Measurements from ENCODE around the gene RIC3. TPM values are rescaled to one million over a fixed set of nuclear protein-coding genes. Genes with fewer than 3 reads are reported as not detected.

The RIC3 gene
- total and polyA plus RNA-seq, 4 donors = 38.2 to 56.1 (median 54.1) TPM

GRCh38 chr11:8205566-8205965, 36.7 kb upstream of the RIC3 start:
- Histone ChIP-seq H3K4me3 (ENCODE audit: low read depth, low read length) (no peak overlapping the region), H3K9me3 (ENCODE audit: control insufficient read depth, insufficient read depth, low read length) (no peaks in the 10 kb centered on the region), H3K4me1 (ENCODE audit: control insufficient read depth, insufficient read depth, low read length) (peaks cover 32% of the 10 kb centered on the region), H3K36me3 (ENCODE audit: control insufficient read depth, insufficient read depth, low read length) (no peaks in the 10 kb centered on the region), H3K27ac (ENCODE audit: low read depth, low read length) (peak overlapping the region; percentile 43), H3K27me3 (ENCODE audit: control insufficient read depth, insufficient read depth, low read length) (peaks cover 3% of the 10 kb centered on the region)
- WGBS (ENCODE audit: insufficient coverage) = 88% methylated on average over 7 of the region's 8 CpGs
- no peak for DNase-seq (ENCODE audit: low read depth in 4 of 6, low spot score in 6 of 6)

- DNase-seq (ENCODE audit: low read depth in 4 of 6, low spot score in 6 of 6) = no peak
- Histone ChIP-seq H3K27me3 (ENCODE audit: control insufficient read depth, insufficient read depth, low read length) (peaks cover 3% of the 10 kb centered on the region), H3K4me1 (ENCODE audit: control insufficient read depth, insufficient read depth, low read length) (peaks cover 32% of the 10 kb centered on the region), H3K27ac (ENCODE audit: low read depth, low read length) (no peak overlapping the region), H3K4me3 (ENCODE audit: low read depth, low read length) (no peak overlapping the region), H3K36me3 (ENCODE audit: control insufficient read depth, insufficient read depth, low read length) (no peaks in the 10 kb centered on the region), H3K9me3 (ENCODE audit: control insufficient read depth, insufficient read depth, low read length) (no peaks in the 10 kb centered on the region)
- 95% methylated on average over 3 of the region's 5 CpGs for WGBS (ENCODE audit: insufficient coverage)
These were observed 35.8 kb upstream of the RIC3 start for GRCh38 chr11:8204596-8204995.

GRCh38 chr11:8204025-8204424, 35.2 kb upstream of the RIC3 start:
- Histone ChIP-seq H3K27me3 (ENCODE audit: control insufficient read depth, insufficient read depth, low read length) (peaks cover 3% of the 10 kb centered on the region), H3K9me3 (ENCODE audit: control insufficient read depth, insufficient read depth, low read length) (no peaks in the 10 kb centered on the region), H3K36me3 (ENCODE audit: control insufficient read depth, insufficient read depth, low read length) (no peaks in the 10 kb centered on the region), H3K4me3 (ENCODE audit: low read depth, low read length) (no peak overlapping the region), H3K4me1 (ENCODE audit: control insufficient read depth, insufficient read depth, low read length) (peaks cover 32% of the 10 kb centered on the region), H3K27ac (ENCODE audit: low read depth, low read length) (no peak overlapping the region)
- WGBS (ENCODE audit: insufficient coverage) = 75% methylated on average over 5 of the region's 5 CpGs
- no peak for DNase-seq (ENCODE audit: low read depth in 4 of 6, low spot score in 6 of 6)

GRCh38 chr11:8203414-8203715, 34.5 kb upstream of the RIC3 start:
- H3K27ac ChIP-seq (ENCODE audit: low read depth, low read length) = no peak overlapping the region
- no peak for DNase-seq (ENCODE audit: low read depth in 4 of 6, low spot score in 6 of 6)
- peaks cover 32% of the 10 kb centered on the region for H3K4me1 ChIP-seq (ENCODE audit: control insufficient read depth, insufficient read depth, low read length)
- H3K36me3 ChIP-seq (ENCODE audit: control insufficient read depth, insufficient read depth, low read length) = no peaks in the 10 kb centered on the region
- 83% methylated on average over 2 of the region's 2 CpGs for WGBS (ENCODE audit: insufficient coverage)
- no peaks in the 10 kb centered on the region for H3K9me3 ChIP-seq (ENCODE audit: control insufficient read depth, insufficient read depth, low read length)
- peaks cover 3% of the 10 kb centered on the region for H3K27me3 ChIP-seq (ENCODE audit: control insufficient read depth, insufficient read depth, low read length)
- no peak overlapping the region for H3K4me3 ChIP-seq (ENCODE audit: low read depth, low read length)

DNA sequence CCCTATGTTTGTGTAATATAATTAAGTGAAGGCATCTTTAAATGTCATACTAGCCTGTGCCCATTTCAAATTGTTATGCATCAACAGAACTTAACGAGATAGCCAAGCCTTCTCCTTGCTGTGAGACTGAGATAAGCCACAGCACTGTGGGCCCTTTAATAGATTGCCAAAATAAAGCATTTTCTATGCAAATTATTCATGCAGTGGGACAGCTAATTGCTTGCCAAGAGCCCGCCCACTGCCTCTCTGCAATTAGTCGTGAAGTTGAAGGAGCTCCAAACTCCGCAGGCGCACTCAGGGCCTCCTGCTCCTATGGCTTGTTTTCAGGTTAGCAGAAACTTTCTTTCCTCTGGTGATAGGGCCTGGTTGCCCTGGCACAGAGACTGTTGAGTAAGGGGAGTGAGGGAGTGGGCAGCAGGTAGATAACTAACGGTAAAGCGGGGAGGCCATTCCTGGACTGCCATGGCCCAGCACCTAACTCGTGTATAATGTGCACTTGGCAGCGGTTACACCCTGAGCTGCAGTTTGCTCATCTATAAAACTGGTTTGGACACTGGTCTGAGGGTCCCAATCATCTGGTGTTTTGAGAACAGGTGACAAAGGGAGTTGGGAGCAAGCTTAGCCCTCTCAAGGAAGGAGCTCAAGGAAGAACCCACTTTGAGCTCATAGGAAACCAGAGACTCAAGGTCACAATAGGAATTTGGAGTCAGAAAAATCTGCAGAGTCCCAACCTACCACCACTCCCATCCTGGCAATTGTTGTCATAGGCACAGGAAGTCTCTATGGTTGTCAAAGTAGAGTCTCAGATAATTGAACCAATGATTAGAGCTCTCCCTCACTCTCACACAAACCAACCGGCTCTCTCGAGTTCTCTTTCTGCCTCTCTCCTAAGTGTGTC, 33.9 kb upstream of the RIC3 start:
- H3K27ac ChIP-seq (ENCODE audit: low read depth, low read length) = no peak overlapping the region
- WGBS (ENCODE audit: insufficient coverage) = 64% methylated on average over 11 of the region's 11 CpGs
- peaks cover 3% of the 10 kb centered on the region for H3K27me3 ChIP-seq (ENCODE audit: control insufficient read depth, insufficient read depth, low read length)
- H3K36me3 ChIP-seq (ENCODE audit: control insufficient read depth, insufficient read depth, low read length) = no peaks in the 10 kb centered on the region
- DNase-seq (ENCODE audit: low read depth in 4 of 6, low spot score in 6 of 6) = peak in 2 of 6 donors; percentile 84 to 86
- H3K9me3 ChIP-seq (ENCODE audit: control insufficient read depth, insufficient read depth, low read length) = no peaks in the 10 kb centered on the region
- peaks cover 32% of the 10 kb centered on the region for H3K4me1 ChIP-seq (ENCODE audit: control insufficient read depth, insufficient read depth, low read length)
- H3K4me3 ChIP-seq (ENCODE audit: low read depth, low read length) = no peak overlapping the region

DNA sequence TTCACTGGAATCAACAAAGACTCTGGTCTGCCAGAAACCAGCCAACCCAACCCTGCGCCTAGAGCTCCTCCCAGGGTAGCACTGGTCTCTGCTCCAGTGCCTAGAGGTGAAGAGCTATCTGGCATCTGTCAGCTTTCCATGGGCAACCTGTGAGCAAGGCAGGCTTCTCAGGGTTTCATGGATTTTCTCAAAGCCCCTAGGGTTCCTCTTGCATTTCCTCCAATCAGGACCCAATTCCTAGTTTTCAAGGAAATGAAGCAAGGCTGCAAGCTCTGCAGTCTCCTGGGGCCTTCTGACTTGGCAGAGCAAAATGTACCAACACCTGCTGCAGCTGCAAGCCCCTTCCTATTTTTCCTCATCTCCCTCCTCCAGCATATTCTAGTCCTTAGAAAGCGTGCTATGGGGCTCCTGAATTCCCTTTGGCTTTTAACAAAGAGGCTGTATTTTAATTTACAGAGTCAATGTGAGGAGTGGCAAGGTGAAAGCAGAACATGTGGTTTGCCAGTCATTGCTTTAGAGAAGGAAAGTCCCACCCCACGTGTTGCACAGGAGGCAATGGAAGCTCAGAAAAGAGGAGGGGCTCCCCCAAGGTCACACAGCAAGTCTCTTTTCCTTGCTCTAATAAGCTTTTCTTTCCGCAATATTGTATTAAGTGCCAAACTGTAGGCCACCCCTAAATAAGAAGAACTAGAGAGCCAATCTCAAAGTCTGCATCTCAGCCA, 33.0 kb upstream of the RIC3 start:
- Histone ChIP-seq H3K4me3 (ENCODE audit: low read depth, low read length) (no peak overlapping the region), H3K27me3 (ENCODE audit: control insufficient read depth, insufficient read depth, low read length) (no peaks in the 10 kb centered on the region), H3K4me1 (ENCODE audit: control insufficient read depth, insufficient read depth, low read length) (peaks cover 24% of the 10 kb centered on the region), H3K27ac (ENCODE audit: low read depth, low read length) (no peak overlapping the region), H3K36me3 (ENCODE audit: control insufficient read depth, insufficient read depth, low read length) (no peaks in the 10 kb centered on the region), H3K9me3 (ENCODE audit: control insufficient read depth, insufficient read depth, low read length) (no peaks in the 10 kb centered on the region)
- peak in 2 of 6 donors; percentile 14 to 83 for DNase-seq (ENCODE audit: low read depth in 4 of 6, low spot score in 6 of 6)
- WGBS (ENCODE audit: insufficient coverage) = 67% methylated on average over 1 of the region's 4 CpGs

DNA sequence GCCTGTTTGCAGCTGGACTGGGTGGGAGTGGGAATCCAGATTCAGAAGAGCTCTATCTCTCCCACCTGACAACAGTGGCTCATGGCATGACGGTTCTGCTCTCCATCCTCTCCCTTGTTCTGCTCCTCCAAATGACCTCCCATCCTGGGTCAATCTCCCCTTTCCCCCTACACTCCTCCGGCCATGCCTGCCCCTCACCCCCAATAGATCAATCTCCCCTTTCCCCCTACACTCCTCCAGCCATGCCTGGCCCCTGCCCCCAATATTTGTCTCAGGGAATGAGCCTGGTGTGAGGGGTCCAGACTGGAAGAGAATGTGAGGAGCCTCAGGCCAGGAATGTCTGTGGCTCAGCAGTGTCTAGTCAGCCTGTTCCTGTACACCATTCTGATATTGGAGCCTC, 30.9 kb upstream of the RIC3 start:
- WGBS (ENCODE audit: insufficient coverage) = 88% methylated on average over 1 of the region's 2 CpGs
- DNase-seq (ENCODE audit: low read depth in 4 of 6, low spot score in 6 of 6) = no peak
- H3K4me3 ChIP-seq (ENCODE audit: low read depth, low read length) = no peak overlapping the region
- H3K27ac ChIP-seq (ENCODE audit: low read depth, low read length) = no peak overlapping the region
- H3K4me1 ChIP-seq (ENCODE audit: control insufficient read depth, insufficient read depth, low read length) = peaks cover 11% of the 10 kb centered on the region
- no peaks in the 10 kb centered on the region for H3K9me3 ChIP-seq (ENCODE audit: control insufficient read depth, insufficient read depth, low read length)
- no peaks in the 10 kb centered on the region for H3K27me3 ChIP-seq (ENCODE audit: control insufficient read depth, insufficient read depth, low read length)
- no peaks in the 10 kb centered on the region for H3K36me3 ChIP-seq (ENCODE audit: control insufficient read depth, insufficient read depth, low read length)

DNA sequence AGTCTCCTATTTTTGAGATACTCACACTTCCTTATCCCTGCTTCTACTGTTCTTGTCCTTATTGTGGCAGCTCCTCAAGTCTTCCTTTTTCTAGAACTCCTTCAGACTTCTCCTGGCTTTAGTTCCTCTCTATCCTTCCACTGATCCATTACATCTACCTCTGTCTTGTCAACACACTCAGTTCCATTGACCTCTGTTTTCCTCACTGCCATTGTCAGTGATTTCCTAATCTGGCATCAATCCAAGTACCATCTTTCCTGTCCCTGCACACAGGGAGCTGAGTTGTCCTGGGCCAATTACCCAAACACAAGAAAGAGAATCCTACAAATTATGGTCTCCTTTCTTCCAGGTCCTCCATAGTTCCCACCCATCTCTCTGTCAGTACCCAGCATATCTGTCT, 27.9 kb upstream of the RIC3 start:
- Histone ChIP-seq H3K9me3 (ENCODE audit: control insufficient read depth, insufficient read depth, low read length) (no peaks in the 10 kb centered on the region), H3K36me3 (ENCODE audit: control insufficient read depth, insufficient read depth, low read length) (no peaks in the 10 kb centered on the region), H3K27ac (ENCODE audit: low read depth, low read length) (no peak overlapping the region), H3K4me3 (ENCODE audit: low read depth, low read length) (no peak overlapping the region), H3K4me1 (ENCODE audit: control insufficient read depth, insufficient read depth, low read length) (peaks cover 13% of the 10 kb centered on the region), H3K27me3 (ENCODE audit: control insufficient read depth, insufficient read depth, low read length) (no peaks in the 10 kb centered on the region)
- no peak for DNase-seq (ENCODE audit: low read depth in 4 of 6, low spot score in 6 of 6)

GRCh38 chr11:8194956-8195355, 26.1 kb upstream of the RIC3 start:
- Histone ChIP-seq H3K4me3 (ENCODE audit: low read depth, low read length) (no peak overlapping the region), H3K4me1 (ENCODE audit: control insufficient read depth, insufficient read depth, low read length) (peaks cover 11% of the 10 kb centered on the region), H3K9me3 (ENCODE audit: control insufficient read depth, insufficient read depth, low read length) (no peaks in the 10 kb centered on the region), H3K27me3 (ENCODE audit: control insufficient read depth, insufficient read depth, low read length) (no peaks in the 10 kb centered on the region), H3K27ac (ENCODE audit: low read depth, low read length) (no peak overlapping the region), H3K36me3 (ENCODE audit: control insufficient read depth, insufficient read depth, low read length) (no peaks in the 10 kb centered on the region)
- DNase-seq (ENCODE audit: low read depth in 4 of 6, low spot score in 6 of 6) = no peak
- WGBS (ENCODE audit: insufficient coverage) = 93% methylated on average over 4 of the region's 4 CpGs

- H3K27ac ChIP-seq (ENCODE audit: low read depth, low read length) = no peak overlapping the region
- H3K27me3 ChIP-seq (ENCODE audit: control insufficient read depth, insufficient read depth, low read length) = no peaks in the 10 kb centered on the region
- no peaks in the 10 kb centered on the region for H3K9me3 ChIP-seq (ENCODE audit: control insufficient read depth, insufficient read depth, low read length)
- WGBS (ENCODE audit: insufficient coverage) = 45% methylated on average over 5 of the region's 5 CpGs
- H3K4me3 ChIP-seq (ENCODE audit: low read depth, low read length) = no peak overlapping the region
- H3K36me3 ChIP-seq (ENCODE audit: control insufficient read depth, insufficient read depth, low read length) = no peaks in the 10 kb centered on the region
- H3K4me1 ChIP-seq (ENCODE audit: control insufficient read depth, insufficient read depth, low read length) = peaks cover 11% of the 10 kb centered on the region
- DNase-seq (ENCODE audit: low read depth in 4 of 6, low spot score in 6 of 6) = peak in 1 of 6 donors; percentile 38
These were observed 24.0 kb upstream of the RIC3 start for GRCh38 chr11:8192896-8193209.

Data from spinal cord (tissue), 10 donors.